Measurements from ENCODE around the gene CHCHD2. TPM values are rescaled to one million over a fixed set of nuclear protein-coding genes. Genes with fewer than 3 reads are reported as not detected.
"Not testable (repeated sequence)": the region's sequence is repeated elsewhere in the genome, so short reads cannot be mapped to it uniquely, and the experiment has no call there.

The CHCHD2 gene
- total RNA-seq, 2 donors from 2014 or later = 219 to 263 TPM

DNA sequence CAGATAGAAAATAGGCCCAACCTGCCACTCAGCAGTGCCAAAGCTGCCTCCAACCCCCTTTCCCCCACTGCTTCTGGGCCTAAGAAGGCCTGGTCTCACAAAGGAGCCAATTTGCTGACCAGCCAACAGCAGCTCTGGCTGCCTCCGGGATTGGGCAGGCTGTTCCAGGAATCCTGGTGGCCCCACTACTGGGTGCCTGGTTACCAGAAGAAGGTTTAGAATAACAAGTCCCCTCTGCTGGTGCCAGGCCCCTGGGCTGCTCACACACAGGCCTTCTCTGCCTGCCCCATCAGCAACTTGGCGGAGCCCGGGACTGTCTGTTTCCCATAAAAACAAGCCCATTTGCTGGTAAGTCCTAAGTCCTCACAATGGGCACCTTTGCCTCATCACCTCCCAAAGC is 14.7 kb downstream of the CHCHD2 start:
- peak; percentile 87 for DNase-seq (ENCODE audit: low spot score)
- intact Hi-C loops (cut with DNase I) = no loop called here

DNA sequence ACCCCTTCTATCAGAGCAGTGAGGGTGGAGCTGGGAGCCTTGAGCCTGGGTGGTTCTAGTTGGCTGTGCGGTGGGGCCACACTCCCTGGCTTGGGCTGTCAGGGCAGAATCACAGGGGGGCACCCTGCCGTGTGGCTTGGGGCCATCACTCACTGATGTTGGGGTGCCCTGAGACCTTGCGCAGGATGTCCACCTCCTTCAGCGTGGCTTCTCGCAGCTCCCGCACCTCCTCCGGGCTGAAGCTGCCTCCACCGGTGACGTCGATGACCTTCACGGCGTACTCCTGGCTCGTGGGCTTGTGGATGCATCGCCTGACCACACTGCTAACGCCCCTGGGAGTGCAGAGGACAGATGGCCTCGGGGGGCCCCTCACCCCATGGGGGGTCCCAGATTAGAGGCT is 18.8 kb downstream of the CHCHD2 start:
- peak; percentile 62 for DNase-seq (ENCODE audit: low spot score)
- intact Hi-C loops (cut with DNase I) = no loop called here

DNA sequence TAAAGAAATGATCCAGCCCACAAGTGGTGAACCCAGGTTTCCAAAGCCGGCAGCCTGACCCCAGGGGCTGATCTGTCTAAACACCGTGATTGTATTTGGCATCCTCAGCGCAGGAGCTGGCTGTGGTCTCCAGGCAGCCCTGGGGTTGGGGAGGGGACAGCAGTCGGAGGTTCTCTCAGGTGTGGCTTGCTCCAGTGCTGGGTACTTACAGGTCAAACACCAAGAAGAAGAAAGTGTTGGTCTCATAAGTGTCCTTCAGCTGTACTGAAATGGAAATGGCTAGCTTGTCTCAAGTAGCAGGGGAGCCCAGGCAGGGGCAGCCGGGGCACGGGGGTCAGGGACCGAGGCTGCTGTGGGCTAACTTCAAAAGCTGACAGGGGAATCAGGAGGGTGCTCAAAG is 19.5 kb downstream of the CHCHD2 start:
- intact Hi-C loops (cut with DNase I) = no loop called here
- peak; percentile 58 for DNase-seq (ENCODE audit: low spot score)

DNA sequence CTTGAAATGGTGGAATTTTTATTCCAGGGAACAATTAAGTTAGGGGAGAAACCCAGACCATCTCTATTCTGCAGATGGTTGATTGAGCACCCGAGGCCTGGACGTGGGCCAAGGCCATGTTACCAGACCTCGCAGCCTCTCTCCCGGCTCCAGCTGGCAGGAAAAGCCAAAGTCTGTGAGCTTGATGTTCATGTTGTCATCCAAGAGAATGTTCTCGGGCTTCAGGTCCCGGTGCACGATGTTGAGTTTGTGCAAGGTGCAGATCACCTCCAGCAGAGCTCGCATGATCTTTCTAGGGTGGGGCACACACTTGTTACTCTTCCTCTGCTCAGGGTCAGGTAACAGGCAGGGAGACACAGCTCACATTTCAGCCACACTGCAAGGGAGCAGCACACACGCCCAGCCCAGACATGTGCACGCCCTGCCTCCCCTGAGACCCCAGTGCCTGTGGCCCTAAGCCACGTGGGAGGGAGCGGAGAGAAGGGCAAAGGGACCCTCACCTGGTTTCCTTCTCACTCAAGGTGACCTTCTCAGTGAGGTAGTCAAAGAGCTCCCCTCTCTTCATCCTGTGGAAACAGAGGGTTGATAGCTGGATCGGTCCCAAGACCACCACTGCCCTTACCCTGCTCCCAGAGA is 23.0 kb downstream of the CHCHD2 start:
- DNase-seq (ENCODE audit: low spot score) = peak; percentile 84
- intact Hi-C loops (cut with DNase I) = no loop called here

DNA sequence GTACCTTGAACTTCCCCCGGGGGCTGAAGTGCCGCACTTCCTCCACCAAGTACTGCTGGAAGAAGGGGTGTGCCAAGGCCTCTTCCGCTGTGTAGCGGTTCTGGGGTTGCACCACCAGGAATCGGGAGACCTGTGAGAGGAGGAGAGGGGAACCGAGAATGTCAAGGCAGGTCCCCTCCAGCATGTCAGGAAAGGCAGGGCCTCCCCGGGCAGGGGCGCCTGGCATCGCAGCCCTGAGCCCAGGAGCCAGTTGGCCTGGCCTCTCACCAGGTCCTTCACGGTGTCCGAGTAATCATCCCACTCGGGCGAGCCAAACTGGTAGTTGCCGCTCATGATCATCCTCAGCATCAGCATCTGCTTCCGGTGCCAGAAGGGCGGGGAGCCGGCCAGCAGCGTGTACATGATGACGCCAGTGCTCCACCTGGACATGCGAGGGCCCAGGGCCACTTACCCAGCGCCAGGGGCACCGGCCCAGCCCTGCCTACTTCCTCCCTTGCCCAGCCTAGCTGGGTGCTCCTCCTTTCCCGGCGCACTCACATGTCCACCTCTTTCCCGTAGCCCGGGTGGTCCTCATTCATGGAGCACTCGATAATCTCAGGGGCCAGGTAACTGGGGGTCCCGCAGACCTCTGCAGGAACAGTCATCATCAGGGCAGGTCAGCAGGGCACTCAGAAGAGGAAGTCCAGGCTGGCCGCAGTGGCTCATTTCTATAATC is 24.5 kb downstream of the CHCHD2 start:
- DNase-seq (ENCODE audit: low spot score) = peak; percentile 72
- intact Hi-C loops (cut with DNase I) = no loop called here

DNA sequence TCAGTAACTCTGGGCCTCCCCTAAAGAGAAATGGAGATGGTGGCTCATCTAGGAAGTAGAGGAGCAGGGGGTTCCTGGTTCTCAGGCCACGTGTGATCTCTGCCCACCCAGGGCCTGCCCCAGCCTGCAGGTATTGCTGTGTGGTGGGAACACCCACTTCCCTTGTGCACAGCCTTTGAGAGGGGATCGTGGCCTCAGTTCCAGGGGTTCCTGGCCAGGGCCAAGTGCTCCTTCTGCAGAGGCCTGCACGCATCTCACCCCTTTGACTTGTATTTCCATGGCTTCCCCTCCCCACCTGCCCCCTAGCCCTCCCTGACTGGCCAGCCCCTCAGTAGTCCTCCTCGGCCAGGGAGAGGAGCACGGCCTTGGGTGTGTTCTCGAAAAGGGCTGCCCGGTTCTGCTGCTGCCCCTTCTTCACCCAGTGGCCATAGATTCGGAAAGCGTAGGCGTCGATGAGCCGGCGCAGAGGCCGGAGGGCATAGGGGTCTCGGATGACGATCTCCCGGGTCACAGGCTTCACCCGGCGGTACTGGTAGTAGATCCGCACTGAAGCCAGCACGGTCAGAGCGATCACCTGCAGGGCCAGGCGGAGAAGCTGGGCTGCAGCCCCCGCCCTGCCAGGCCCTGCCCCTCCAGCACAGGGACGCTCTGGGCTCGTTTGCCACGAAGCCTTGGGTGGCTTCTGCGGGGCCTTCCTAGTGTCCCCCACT is 25.4 kb downstream of the CHCHD2 start:
- peak; percentile 81 for DNase-seq (ENCODE audit: low spot score)
- intact Hi-C loops (cut with DNase I) = not testable (repeated sequence)

DNA sequence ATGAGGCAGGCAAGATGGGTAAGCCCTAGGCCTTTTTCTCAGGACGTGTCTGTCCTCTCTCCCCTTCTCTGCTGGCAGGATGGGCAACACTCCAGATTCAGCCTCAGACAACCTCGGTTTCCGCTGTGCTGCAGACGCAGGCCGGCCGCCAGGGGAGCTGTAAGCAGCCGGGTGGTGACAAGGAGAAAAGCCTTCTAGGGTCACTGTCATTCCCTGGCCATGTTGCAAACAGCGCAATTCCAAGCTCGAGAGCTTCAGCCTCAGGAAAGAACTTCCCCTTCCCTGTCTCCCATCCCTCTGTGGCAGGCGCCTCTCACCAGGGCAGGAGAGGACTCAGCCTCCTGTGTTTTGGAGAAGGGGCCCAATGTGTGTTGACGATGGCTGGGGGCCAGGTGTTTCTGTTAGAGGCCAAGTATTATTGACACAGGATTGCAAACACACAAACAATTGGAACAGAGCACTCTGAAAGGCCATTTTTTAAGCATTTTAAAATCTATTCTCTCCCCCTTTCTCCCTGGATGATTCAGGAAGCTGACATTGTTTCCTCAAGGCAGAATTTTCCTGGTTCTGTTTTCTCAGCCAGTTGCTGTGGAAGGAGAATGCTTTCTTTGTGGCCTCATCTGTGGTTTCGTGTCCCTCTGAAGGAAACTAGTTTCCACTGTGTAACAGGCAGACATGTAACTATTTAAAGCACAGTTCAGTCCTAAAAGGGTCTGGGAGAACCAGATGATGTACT is 26.7 kb downstream of the CHCHD2 start:
- intact Hi-C loops (cut with DNase I) = loop anchor here in 1 of 2 donors (5.0 to 10.0 kb wide), 2 partner anchors 77 to 115 kb away; partner anchors contain the start of gene NIPSNAP2
- DNase-seq (ENCODE audit: low spot score) = peak; percentile 91

DNA sequence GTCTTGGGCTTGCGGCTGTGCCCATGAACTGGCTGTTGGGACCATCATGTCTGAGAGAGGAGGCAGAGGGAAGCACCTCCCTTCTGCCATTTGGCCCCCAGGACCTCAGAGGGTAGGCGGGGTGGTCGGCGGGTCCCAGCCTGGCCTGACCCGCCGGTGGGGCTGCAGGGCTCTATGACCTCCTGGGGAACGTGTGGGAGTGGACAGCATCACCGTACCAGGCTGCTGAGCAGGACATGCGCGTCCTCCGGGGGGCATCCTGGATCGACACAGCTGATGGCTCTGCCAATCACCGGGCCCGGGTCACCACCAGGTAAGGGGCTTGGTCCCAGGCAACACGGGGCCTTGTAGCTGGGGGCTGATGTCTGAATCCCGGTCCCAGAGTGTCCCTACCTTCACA is 28.1 kb downstream of the CHCHD2 start:
- DNase-seq (ENCODE audit: low spot score) = peak; percentile 68
- intact Hi-C loops (cut with DNase I) = loop anchor here in 1 of 2 donors (5.0 to 10.0 kb wide), 2 partner anchors 76 to 113 kb away; partner anchors contain the start of gene NIPSNAP2

DNA sequence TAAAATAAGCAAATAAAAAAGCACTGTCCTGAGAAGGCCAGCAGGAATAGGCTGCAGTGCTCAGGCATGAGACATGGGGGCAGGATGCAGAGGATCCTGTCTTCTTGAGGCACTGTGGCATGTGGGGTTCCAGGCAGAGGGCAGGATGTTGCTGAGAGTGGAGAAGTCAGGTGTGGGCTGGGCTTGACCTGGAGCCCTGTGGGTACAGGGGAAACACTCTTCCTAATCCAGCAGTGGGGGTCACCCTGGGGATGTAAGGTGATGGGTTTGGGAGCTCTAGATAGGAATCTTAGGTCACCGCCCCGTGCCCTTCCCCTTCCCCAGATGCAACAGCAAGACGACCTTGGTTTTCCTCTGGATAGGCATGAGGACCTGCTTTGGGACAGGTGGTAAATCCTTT is 28.6 kb downstream of the CHCHD2 start:
- intact Hi-C loops (cut with DNase I) = loop anchor here in 1 of 2 donors (5.0 to 10.0 kb wide), 2 partner anchors 75 to 113 kb away; partner anchors contain the start of gene NIPSNAP2
- peak; percentile 63 for DNase-seq (ENCODE audit: low spot score)

DNA sequence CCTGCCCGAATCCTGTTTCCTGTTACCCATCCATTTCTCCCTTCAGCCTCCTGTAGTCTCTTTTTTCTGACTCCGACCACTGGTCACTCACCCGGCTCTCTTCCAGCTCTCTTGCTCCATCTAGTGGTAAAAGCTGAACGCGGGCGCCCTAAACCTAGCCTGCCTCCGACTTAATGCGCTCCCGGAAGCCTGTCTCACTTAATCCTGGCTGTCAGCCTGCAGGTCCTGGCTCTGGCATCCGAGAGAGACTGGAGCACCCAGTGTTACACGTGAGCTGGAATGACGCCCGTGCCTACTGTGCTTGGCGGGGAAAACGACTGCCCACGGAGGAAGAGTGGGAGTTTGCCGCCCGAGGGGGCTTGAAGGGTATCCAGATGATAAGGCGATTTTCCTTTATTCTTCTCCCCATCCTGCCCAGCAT is 31.9 kb downstream of the CHCHD2 start:
- peak; percentile 92 for DNase-seq (ENCODE audit: low spot score)
- intact Hi-C loops (cut with DNase I) = loop anchor here (5.0 to 10.0 kb wide), 2 partner anchors 72 to 110 kb away; partner anchors contain the start of gene NIPSNAP2 (in 1 of the 2)

DNA sequence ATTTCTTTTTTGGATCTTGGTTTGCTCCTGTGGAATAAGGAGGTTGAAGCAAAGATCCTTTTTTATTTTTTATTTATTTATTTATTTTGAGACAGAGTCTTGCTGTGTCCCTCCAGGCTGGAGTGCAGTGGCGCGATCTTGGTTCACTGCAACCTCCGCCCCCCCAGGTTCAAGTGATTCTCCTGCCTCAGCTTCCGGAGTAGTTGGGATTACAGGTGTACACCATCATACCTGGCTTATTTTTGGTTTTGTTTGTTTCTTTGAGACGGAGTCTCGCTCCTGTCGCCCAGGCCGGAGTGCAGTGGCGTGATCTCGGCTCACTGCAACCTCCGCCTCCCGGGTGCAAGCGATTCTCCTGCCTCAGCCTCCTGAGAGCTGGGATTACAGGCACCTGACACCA is 39.9 kb downstream of the CHCHD2 start:
- intact Hi-C loops (cut with DNase I) = not testable (repeated sequence)
- DNase-seq (ENCODE audit: low spot score) = peak; percentile 48

DNA sequence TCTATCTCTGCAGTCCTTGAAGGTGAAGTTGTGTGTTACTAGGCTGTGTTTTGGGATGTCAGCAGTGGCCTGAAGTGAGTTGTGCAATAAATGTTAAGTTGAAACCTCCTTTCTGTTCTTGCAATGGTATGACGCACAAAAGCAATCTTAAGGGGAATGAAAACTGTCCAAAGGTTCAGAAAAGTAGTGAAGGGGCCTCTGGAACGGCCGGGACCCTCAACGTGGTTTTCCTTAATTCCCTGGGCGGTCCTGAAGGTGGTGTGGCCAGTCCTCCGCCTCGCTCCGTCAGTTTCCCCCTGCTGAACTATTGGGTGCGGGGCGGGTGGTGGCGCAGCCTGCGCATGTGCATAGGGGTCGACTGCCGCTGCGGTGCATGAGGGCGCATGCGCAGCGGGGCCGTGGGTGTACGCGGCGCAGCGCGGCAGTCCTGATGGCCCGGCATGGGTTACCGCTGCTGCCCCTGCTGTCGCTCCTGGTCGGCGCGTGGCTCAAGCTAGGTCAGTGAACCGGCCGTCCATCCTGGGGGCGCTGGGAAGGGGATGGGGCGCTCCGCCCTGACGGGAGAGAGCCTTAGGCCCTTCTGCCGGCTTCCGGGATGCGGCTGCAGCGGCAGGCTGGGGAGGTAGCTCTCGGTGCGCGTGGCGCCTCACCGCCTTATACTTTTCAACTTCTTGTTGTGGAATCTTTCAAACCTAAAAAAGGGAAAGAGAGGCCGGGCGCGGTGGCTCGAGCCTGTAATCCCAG is 42.2 kb downstream of the CHCHD2 start, which contains the start of gene SUMF2:
SUMF2 (plus strand) TSS at position 405 of the 744 bp plus-strand sequence; CDS start at position 431, 26 bp downstream.
- peak; percentile 97 for DNase-seq (ENCODE audit: low spot score)
- intact Hi-C loops (cut with DNase I) = loop anchor here in 1 of 2 donors (2.0 kb wide), 1 partner anchor 53 kb away; no protein-coding TSS in a partner anchor

DNA sequence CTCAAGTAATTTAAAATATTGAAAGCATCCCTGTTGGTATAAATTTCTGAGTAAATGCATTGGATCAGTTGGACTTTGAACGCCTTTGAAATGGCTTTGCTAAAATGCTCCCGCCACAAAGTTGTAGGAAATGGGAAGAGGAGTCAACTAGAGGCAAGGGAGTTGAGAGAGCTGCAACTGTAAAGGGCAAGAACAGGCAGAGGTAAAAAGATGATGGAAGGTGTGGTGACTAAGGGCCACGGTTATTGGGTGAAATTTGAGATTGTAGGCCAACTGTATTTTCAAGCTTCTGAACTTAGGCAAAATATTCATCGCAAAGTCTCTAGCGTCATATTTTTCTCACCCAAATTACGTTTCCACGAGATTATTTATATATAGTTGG is 42.8 kb downstream of the CHCHD2 start:
- no peak for DNase-seq (ENCODE audit: low spot score)
- intact Hi-C loops (cut with DNase I) = no loop called here

DNA sequence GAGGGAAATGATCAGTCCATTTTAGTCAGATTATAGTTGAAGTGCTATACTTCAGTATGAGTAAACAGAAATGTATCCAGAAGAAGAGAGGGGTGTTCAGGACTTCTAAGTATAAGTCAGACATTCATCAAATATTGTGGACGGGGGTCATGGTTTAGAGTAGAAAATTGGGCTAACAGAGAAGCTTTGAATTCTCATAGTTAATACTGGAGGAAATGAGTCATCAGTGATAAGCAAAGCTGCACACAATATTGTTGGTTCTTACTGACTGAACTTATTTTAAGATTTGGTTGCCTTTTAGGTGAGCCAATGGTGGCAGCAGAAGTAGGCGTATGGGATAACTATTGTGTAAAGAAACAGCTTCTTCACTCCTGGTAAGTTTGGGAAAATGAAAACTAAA is 43.9 kb downstream of the CHCHD2 start:
- intact Hi-C loops (cut with DNase I) = no loop called here
- no peak for DNase-seq (ENCODE audit: low spot score)

DNA sequence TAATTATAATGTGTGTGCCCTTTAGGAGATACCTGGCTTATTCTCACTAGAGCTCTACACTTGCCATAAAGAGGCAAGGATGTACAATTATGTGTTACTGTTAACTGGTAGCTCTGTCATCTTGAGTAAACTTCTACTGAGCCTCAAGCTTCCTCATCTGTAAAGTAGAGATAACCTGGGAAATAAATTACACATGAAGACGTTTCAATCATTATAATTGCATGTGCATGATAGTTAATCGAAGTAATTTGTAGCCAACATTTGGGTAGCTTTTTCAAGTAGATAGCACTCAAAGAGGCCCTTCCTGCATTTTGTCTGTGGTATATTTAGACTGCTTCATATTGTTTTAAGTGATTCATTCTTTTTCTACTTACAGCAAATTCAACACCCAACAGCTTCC is 52.3 kb downstream of the CHCHD2 start:
- no peak for DNase-seq (ENCODE audit: low spot score)
- intact Hi-C loops (cut with DNase I) = no loop called here

DNA sequence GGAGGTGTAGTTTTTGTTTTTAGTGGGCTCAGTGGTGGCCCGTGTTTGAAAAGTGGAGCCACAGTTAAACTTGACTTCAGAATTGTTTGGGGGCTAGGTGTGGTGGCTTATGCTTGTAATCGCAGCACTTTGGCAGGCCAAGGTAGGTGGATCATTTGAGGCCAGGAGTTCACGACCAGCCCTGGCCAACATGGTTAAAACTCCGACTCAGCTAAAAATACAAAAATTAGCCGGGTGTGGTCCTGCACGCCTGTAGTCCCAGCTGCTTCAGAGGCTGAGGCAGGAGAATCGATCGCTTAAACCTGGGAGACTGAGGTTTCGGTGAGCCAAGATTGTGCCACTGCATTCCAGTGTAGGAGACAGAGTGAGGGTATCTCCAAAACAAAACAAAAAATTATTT is 52.9 kb downstream of the CHCHD2 start:
- DNase-seq (ENCODE audit: low spot score) = no peak
- intact Hi-C loops (cut with DNase I) = no loop called here

Data from posterior vena cava (tissue), 2 donors.